Progenitor cell of endocrine pancreas (in vitro differentiated cells): ENCODE results near the gene ELN. TPM values are rescaled to one million over a fixed set of nuclear protein-coding genes. Genes with fewer than 3 reads are reported as not detected.

ENCODE experiments used
- DNase-seq: peaks from one replicate; pipeline ENCODE4 v3.0.0; 2021; ENCODE audit warnings: low spot score; ENCODE audit not compliant: unreplicated experiment
- H3K27ac Mint-ChIP-seq: 2 replicates; pipeline ENCODE4 v1.8.0; 2021; ENCODE audit warnings: mild to moderate bottlenecking, moderate library complexity, mixed read lengths
- H3K27me3 Mint-ChIP-seq: 2 replicates; pipeline ENCODE4 v1.8.0; 2021; ENCODE audit warnings: mixed read lengths
- H3K36me3 Mint-ChIP-seq: 2 replicates; pipeline ENCODE4 v1.8.0; 2022; ENCODE audit warnings: mixed read lengths; ENCODE audit not compliant: insufficient read depth
- H3K4me1 Mint-ChIP-seq: 2 replicates; pipeline ENCODE4 v1.8.0; 2021; ENCODE audit warnings: low read depth, mixed read lengths
- H3K4me3 Mint-ChIP-seq: 2 replicates; pipeline ENCODE4 v1.8.0; 2021; ENCODE audit warnings: low read depth, mild to moderate bottlenecking, moderate library complexity, mixed read lengths
- H3K9me3 Mint-ChIP-seq: 2 replicates; pipeline ENCODE4 v1.8.0; 2021; ENCODE audit warnings: low read depth, mixed read lengths
- total RNA-seq: library from RNA; stranded (reverse); gene quantifications from 2 replicates; pipeline ENCODE4 v1.2.1, GENCODE V29; 2021
- TF ChIP-seq, protein P1 (sequence below): fragments of 200-600 bp; sonication (generic); IDR thresholded peaks from one replicate; pipeline ENCODE4 v1.5.0; 2021; ENCODE audit warnings: antibody characterized with exemption, mild to moderate bottlenecking; ENCODE audit not compliant: unreplicated experiment

ELN gene
- total RNA-seq, 1 donor from 2014 or later, result 0.26 TPM

DNA sequence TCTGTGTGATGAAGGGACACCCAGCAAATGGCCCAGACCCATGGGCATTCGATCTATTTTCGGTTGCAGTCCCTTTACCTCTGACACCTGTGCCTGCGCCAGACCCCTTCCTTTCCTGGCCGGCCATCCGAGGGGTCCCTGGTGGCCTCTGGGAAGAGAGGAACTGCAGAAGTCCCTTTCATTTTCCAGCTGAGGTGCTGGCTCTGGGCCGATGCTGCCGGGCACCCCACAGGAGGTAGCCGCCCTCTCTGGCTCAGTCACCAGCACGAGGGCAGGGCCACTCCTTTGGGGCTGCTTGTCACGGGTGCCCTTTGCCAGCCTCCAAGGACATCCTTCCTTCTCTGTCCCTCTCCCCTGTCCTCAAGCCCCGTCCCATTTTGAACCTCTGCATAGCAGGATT lies 4.2 kb upstream of the ELN start:
- Mint-ChIP-seq H3K27me3 (peaks cover 38% of the 10 kb centered on the region), H3K27ac (no peak overlapping the region), H3K4me1 (peaks cover 1% of the 10 kb centered on the region), H3K36me3 (no peaks in the 10 kb centered on the region), H3K9me3 (no peaks in the 10 kb centered on the region), H3K4me3 (no peak overlapping the region)
- TF ChIP-seq, protein P1, sequence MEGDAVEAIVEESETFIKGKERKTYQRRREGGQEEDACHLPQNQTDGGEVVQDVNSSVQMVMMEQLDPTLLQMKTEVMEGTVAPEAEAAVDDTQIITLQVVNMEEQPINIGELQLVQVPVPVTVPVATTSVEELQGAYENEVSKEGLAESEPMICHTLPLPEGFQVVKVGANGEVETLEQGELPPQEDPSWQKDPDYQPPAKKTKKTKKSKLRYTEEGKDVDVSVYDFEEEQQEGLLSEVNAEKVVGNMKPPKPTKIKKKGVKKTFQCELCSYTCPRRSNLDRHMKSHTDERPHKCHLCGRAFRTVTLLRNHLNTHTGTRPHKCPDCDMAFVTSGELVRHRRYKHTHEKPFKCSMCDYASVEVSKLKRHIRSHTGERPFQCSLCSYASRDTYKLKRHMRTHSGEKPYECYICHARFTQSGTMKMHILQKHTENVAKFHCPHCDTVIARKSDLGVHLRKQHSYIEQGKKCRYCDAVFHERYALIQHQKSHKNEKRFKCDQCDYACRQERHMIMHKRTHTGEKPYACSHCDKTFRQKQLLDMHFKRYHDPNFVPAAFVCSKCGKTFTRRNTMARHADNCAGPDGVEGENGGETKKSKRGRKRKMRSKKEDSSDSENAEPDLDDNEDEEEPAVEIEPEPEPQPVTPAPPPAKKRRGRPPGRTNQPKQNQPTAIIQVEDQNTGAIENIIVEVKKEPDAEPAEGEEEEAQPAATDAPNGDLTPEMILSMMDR, result no peak
- no peak for DNase-seq

DNA sequence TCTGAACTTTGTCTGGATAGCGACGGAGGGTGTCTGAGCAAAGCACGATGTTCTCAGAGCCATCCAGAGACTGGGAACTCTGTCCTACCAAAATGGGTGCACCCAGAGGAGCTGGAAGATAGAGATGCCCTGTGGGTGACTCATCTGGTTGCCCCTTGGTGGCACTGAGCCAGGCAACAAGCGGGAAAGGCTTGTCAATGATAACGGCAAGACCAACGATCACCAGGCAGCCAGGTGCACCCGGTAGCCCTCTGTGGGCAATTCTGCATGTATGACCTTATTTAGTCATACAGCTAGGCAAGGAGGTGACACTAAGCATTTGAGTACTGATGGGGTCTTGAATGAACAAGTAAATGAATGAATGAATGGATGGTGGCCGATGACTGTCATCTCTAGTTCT lies 2.8 kb upstream of the ELN start:
- TF ChIP-seq, protein P1, result no peak
- no peaks in the 10 kb centered on the region for H3K36me3 Mint-ChIP-seq
- no peaks in the 10 kb centered on the region for H3K9me3 Mint-ChIP-seq
- peaks cover 44% of the 10 kb centered on the region for H3K27me3 Mint-ChIP-seq
- peaks cover 7% of the 10 kb centered on the region for H3K4me1 Mint-ChIP-seq
- H3K4me3 Mint-ChIP-seq, result no peak overlapping the region
- no peak overlapping the region for H3K27ac Mint-ChIP-seq
- no peak for DNase-seq

DNA sequence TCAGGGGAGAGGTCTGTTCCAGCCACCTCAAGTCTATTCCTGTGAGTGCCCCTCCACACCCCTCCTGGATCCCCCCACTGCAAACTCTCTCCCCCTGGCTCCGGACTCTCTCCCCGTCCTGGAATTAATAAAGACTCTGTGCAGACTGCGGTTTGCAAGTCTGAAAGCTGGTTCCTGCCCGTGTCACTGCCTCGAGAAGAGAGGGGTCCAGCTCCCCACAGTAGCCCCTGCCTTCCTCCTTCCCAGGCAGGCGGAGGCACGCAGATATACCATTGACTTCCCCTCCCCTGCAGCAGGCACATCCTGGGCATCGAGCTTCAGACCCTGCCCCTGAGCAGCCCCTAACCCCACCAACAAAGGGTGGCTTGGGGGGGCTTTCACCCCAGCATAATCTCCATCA lies 2.2 kb upstream of the ELN start:
- Mint-ChIP-seq H3K36me3 (no peaks in the 10 kb centered on the region), H3K27ac (no peak overlapping the region), H3K4me3 (no peak overlapping the region), H3K4me1 (peaks cover 8% of the 10 kb centered on the region), H3K27me3 (peaks cover 44% of the 10 kb centered on the region), H3K9me3 (no peaks in the 10 kb centered on the region)
- no peak for DNase-seq
- TF ChIP-seq, protein P1, result no peak

DNA sequence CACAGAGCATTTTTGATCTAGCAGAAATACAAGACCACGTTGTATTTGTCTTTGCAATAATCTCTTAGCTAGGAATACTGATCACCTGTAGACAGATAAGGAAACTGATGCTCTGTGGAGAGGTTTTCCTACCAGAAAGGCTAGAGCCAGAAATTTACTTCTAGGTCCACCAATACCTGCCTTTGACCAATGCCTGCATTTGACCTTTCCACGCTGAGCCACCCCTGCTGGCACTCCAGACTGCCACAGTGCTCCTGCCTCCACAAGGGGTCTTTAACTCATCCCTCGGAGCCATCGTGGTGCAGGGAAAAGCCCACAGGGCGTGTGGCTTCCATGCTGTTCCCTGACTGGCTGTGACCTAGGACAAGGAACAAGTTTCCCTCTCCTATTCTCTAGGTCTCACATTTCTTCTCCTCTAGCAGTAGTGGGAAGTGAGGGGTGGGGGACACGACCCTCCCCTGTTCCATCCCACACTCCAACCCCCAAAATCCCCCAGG lies 1.5 kb upstream of the ELN start:
- no peaks in the 10 kb centered on the region for H3K36me3 Mint-ChIP-seq
- TF ChIP-seq, protein P1, result no peak
- H3K4me3 Mint-ChIP-seq, result no peak overlapping the region
- H3K4me1 Mint-ChIP-seq, result peaks cover 9% of the 10 kb centered on the region
- H3K9me3 Mint-ChIP-seq, result no peaks in the 10 kb centered on the region
- peaks cover 44% of the 10 kb centered on the region for H3K27me3 Mint-ChIP-seq
- no peak overlapping the region for H3K27ac Mint-ChIP-seq
- DNase-seq, result no peak

DNA sequence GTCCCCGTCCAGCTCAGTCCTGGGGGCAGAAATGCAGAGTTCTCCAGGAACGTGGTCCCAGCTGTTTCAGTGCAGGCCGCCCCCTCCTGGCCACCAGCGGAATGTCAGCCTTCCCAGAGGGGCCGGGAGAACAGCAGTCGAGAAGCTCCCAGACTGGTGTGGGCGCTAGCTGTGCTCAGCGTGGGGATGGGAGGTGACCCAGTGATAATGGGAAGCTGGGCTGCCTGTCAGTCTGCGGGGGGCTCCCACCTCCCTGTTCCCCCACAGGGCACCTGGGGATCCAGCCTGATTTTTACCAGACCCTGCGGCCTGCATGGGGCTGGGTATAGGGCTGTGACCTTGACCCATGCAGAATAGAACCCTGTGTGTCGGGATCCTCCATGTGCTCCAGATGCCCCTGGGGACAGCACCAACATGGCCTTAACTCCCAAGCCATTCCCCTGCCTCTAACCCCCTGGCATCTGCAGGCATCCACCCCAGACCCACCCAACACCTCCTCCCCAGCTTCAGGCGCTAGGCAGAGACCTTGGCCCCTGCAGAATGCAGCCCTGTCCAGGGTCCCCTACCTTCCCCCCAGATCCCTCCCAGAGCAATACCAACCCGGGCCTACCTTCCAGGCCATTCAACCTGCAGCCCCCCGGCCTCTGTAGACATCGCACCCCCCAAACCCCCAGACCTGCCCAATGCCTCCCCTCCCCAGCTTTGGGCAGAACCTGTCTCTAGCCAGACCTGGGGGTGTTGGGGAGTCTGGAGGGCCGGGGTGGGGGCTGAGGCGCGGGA lies 880 bp upstream of the ELN start:
- DNase-seq, result peak; percentile 74
- Mint-ChIP-seq H3K4me3 (no peak overlapping the region), H3K9me3 (no peaks in the 10 kb centered on the region), H3K27ac (no peak overlapping the region), H3K4me1 (peaks cover 9% of the 10 kb centered on the region), H3K36me3 (no peaks in the 10 kb centered on the region), H3K27me3 (peaks cover 49% of the 10 kb centered on the region)
- TF ChIP-seq, protein P1, result peak; percentile 96
